T-helper 17 cell (primary cell): ENCODE results near the gene RALGAPA2. TPM values are rescaled to one million over a fixed set of nuclear protein-coding genes. Genes with fewer than 3 reads are reported as not detected.
A peak's percentile ranks its signal among the peaks of the same experiment; 100 is the strongest.

Experiments
- ATAC-seq: fragments of 150-1000 bp; cut with Tn5 transposase; 2 replicates; pipeline ENCODE4 v1.10.0; 2021; ENCODE audit warnings: mild to moderate bottlenecking, moderate library complexity
- DNase-seq, 3 donors: peaks; one replicate each; pipeline versions ENCODE4 v3.0.0 to v3.0.0-alpha.2; 2020 to 2021
- H3K9me3 ChIP-seq: one replicate; pipeline ENCODE4 v1.7.0; 2013; ENCODE audit warnings: low read length, mild to moderate bottlenecking; ENCODE audit not compliant: control insufficient read depth, poor library complexity, severe bottlenecking
- H3K27ac Mint-ChIP-seq: one replicate; pipeline ENCODE4 v1.8.0; 2022; ENCODE audit warnings: mild to moderate bottlenecking, moderate library complexity, mixed read lengths
- H3K27me3 Mint-ChIP-seq: one replicate; pipeline ENCODE4 v1.8.0; 2022; ENCODE audit warnings: mixed read lengths
- H3K36me3 Mint-ChIP-seq: one replicate; pipeline ENCODE4 v1.8.0; 2022; ENCODE audit warnings: low read depth, mixed read lengths
- H3K4me1 Mint-ChIP-seq: one replicate; pipeline ENCODE4 v1.8.0; 2022; ENCODE audit warnings: mild to moderate bottlenecking, mixed read lengths
- H3K4me3 Mint-ChIP-seq: one replicate; pipeline ENCODE4 v1.8.0; 2022; ENCODE audit warnings: mild to moderate bottlenecking, moderate library complexity, mixed read lengths
- total RNA-seq, 4 donors: library from RNA in 2 of 4; stranded (reverse) in 2 of 4; gene quantifications; one replicate each; pipeline ENCODE4 v1.2.3 and lab custom pipeline; 2022 to 2026

The RALGAPA2 gene
- total RNA-seq, 2 donors from 2014 or later, result 27.8 to 29.5 TPM

DNA sequence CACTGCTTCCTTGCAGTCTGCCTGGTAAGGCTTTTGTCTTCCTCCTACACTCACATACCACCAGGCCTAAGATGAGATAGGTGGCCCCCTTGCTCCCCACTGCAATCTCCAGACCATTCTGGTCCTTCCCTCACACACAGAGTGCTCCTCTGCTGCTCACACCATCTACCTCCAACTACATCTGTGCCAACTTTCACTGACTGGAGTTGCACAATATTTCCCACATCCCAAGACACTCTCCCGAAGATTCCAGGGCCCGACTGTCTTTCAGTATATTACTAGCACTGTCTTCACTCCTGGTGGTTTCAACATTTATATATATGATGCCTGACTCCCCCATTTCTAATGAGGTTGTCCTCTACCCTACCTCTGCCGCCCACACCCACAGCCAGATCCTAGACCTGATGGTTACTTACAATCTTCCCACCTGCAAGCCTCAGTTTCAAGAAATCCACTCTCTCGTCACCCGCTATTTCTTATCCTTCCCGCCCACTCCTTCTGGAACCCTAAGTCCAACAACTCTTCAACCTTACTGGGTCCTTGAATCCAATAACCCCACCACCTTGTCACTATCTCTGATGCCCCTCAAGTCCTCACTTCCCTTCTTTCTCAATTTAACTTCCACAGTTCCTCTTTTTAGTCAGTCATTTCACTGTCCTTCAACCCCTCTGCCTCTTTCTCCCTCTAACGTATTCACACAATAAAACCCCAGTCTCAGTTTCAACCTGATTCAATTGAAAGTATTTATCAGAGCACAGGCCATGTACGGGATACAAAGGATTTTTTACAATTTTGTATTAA lies 21.6 kb downstream of the RALGAPA2 start:
- no peak overlapping the region for H3K4me3 Mint-ChIP-seq
- no peak overlapping the region for H3K27ac Mint-ChIP-seq
- ATAC-seq (no peak), DNase-seq (no peak)
- H3K4me1 Mint-ChIP-seq, result peaks cover 22% of the 10 kb centered on the region
- H3K36me3 Mint-ChIP-seq, result no peaks in the 10 kb centered on the region
- H3K9me3 ChIP-seq, result no peaks in the 10 kb centered on the region
- H3K27me3 Mint-ChIP-seq, result no peaks in the 10 kb centered on the region

DNA sequence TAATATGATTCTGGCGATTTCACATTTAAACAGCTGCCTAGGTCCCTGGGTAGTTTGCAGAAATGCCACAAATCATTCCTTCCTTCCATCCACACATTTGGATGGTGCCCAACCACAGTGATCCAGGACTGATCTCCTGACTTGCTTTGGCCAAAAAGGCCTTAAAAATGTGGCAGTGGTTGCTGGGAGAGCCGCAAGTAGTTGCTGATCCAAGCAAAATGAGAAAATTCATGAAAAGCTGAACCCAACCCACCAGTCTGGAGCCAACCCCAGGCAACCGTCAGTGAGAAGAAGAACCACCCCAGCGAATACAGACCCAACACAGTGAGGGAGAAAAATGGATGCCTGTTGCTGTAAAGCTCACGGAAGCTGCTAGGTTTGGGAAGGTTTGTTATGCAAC lies 25.1 kb downstream of the RALGAPA2 start:
- Mint-ChIP-seq H3K4me3 (no peak overlapping the region), H3K27me3 (no peaks in the 10 kb centered on the region), H3K27ac (no peak overlapping the region), H3K36me3 (no peaks in the 10 kb centered on the region), H3K4me1 (peaks cover 46% of the 10 kb centered on the region)
- ATAC-seq (no peak), DNase-seq (no peak)
- H3K9me3 ChIP-seq, result no peaks in the 10 kb centered on the region

DNA sequence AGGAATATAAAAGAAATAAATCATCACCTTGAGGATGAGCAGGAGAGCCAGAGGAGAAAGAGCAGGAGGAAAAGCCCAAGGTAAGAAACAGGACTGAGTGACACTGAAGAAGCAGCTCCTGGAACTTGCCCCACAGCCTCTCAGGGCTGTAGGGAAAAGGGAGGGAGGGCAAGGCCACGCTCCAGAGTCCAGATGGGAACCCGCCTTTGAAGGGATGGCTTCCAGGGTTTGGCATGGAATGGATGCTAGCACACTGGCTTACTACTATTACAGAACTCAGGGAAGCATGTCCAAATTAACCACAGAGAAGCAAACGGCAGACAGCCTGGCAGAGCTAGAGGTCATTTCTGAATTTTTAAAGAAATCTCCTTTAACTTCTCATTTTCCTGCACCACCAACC lies 26.8 kb downstream of the RALGAPA2 start:
- H3K9me3 ChIP-seq, result no peaks in the 10 kb centered on the region
- peaks cover 50% of the 10 kb centered on the region for H3K4me1 Mint-ChIP-seq
- DNase-seq (no peak), ATAC-seq (no peak)
- H3K36me3 Mint-ChIP-seq, result no peaks in the 10 kb centered on the region
- no peak overlapping the region for H3K4me3 Mint-ChIP-seq
- H3K27ac Mint-ChIP-seq, result no peak overlapping the region
- no peaks in the 10 kb centered on the region for H3K27me3 Mint-ChIP-seq

DNA sequence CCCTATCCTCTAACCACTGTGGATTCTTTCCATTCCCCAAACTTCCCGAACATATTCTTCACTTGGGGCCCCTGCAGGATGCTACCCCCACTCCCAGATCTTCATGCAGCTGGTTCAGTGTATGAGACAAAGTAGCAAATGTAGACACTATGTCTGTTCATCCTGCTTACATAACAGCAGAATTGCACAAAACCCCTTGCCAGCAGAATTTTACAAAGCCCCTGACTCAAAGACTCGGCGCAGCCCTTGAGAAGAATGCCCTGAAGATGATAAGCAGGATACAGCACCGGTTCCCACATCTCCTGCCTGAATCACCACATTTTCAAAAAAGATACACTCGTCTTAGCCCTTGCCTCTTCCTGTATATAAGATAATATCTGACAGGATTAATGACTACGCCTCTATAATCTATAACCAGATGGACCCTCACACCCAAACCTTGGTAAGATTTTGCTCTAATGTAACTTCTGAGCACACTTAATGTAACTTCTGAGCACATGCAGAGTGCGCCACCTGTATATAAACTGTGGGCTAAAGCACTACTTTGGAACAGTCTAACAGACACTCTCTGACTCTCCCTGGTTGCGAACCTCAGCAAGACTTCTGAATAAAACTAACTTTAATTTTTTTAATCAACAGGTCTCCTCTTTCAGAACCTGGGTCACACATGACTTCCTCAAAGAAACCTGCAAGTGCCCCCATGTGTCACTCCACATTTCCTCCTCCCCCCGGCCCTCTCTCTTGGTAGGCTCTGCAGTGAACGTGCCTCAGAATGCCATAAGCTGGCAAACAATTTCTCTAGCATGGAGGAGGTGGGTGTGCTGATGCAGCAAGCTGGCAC lies 28.7 kb downstream of the RALGAPA2 start:
- H3K36me3 Mint-ChIP-seq, result peaks cover 7% of the 10 kb centered on the region
- ATAC-seq (no peak), DNase-seq (no peak)
- H3K27me3 Mint-ChIP-seq, result no peaks in the 10 kb centered on the region
- peak overlapping the region; percentile 39 for H3K27ac Mint-ChIP-seq
- H3K4me3 Mint-ChIP-seq, result no peak overlapping the region
- peaks cover 57% of the 10 kb centered on the region for H3K4me1 Mint-ChIP-seq
- H3K9me3 ChIP-seq, result no peaks in the 10 kb centered on the region

DNA sequence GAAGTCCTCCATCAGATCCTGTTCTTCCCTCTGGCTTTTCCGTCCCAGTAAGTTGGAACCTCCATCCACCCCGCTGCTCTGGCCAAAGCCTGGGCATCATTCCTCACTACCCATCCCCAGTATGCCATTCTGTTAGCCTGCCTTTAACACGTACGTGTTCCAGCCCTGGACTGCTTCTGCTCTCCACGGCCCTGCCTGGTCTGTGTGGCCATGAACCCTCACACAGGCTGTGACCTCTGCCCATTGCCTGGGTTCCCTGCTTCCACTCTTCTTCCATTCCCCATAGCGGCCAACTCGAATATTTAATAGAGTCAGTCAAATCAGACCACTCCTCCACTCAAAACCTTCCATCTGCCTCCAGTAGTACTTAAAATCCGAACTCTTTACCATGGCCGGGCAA lies 29.4 kb downstream of the RALGAPA2 start:
- DNase-seq, result no peak
- H3K4me3 Mint-ChIP-seq, result no peak overlapping the region
- H3K36me3 Mint-ChIP-seq, result peaks cover 12% of the 10 kb centered on the region
- no peak for ATAC-seq
- H3K4me1 Mint-ChIP-seq, result peaks cover 59% of the 10 kb centered on the region
- peak overlapping the region; percentile 39 for H3K27ac Mint-ChIP-seq
- H3K9me3 ChIP-seq, result no peaks in the 10 kb centered on the region
- H3K27me3 Mint-ChIP-seq, result no peaks in the 10 kb centered on the region

DNA sequence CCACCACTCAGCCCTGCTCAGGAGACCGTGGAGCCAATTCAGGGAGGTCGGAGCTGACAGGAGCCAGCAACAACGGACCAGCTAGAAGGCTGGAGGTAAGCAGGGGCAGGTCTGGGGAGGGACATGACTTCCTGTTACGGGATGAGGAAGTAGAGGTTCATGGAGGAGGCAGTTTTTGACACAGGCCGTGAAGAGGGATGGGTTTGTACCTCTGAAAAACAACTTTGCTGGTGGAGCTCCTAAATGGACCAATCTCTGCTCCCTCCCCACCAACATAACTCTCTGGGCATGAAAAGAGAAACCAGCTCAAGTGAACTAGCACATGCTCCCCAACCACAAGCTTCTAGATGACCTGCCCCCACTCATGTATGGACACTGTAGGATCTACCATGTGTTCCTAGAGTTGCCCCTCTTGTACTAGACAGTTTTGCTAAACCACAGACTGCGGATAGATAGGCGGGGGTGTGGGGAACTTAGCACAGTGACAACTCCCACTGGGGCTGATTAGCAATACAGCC lies 31.4 kb downstream of the RALGAPA2 start:
- Mint-ChIP-seq H3K4me1 (peaks cover 55% of the 10 kb centered on the region), H3K36me3 (peaks cover 16% of the 10 kb centered on the region), H3K4me3 (no peak overlapping the region), H3K27ac (peak overlapping the region; percentile 24), H3K27me3 (no peaks in the 10 kb centered on the region)
- ATAC-seq (no peak), DNase-seq (no peak)
- H3K9me3 ChIP-seq, result no peaks in the 10 kb centered on the region

DNA sequence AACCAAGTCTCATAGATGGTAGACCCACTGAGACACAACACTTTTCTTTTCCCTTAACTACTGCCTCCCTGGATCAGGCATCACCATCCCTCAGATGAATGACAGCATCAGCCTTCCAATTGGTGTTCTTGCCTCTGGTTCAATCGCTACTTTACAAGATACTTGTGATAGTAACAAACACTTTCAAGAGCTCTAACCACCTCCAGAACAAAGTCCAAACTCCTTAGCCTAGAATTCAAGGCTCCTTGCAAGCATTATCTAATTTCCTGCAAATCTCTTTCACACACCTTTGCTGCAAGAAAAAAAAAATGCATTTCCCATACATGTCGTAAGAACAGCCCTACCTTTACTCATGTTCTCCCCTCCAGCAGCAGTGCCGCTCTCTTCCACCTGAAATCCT lies 33.1 kb downstream of the RALGAPA2 start:
- Mint-ChIP-seq H3K36me3 (peaks cover 16% of the 10 kb centered on the region), H3K27me3 (no peaks in the 10 kb centered on the region), H3K4me3 (no peak overlapping the region), H3K4me1 (peaks cover 40% of the 10 kb centered on the region), H3K27ac (peak overlapping the region; percentile 0)
- DNase-seq (no peak), ATAC-seq (no peak)
- H3K9me3 ChIP-seq, result no peaks in the 10 kb centered on the region

DNA sequence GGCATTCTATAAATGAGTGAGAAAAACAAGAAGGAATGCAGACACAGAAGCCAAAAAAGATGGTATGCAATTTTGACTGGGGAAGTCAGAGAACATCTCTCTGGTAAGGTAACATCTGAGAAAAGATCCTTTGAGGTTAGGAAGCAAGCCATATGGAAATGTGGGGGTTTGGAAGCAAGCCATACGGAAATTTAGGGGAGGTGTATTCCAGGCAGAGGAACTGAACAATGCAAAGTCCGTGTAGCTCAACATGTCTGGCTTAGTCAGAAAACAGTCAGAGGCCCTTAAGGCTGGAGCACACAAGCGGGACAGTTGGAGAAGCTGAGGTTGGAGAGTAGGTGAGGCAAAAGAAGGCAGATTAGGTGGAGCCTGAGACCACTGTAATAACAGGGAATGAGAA lies 35.3 kb downstream of the RALGAPA2 start:
- peaks cover 18% of the 10 kb centered on the region for H3K36me3 Mint-ChIP-seq
- ATAC-seq, result no peak
- no peak for DNase-seq
- no peaks in the 10 kb centered on the region for H3K9me3 ChIP-seq
- H3K27me3 Mint-ChIP-seq, result no peaks in the 10 kb centered on the region
- peaks cover 26% of the 10 kb centered on the region for H3K4me1 Mint-ChIP-seq
- H3K27ac Mint-ChIP-seq, result no peak overlapping the region
- H3K4me3 Mint-ChIP-seq, result no peak overlapping the region

DNA sequence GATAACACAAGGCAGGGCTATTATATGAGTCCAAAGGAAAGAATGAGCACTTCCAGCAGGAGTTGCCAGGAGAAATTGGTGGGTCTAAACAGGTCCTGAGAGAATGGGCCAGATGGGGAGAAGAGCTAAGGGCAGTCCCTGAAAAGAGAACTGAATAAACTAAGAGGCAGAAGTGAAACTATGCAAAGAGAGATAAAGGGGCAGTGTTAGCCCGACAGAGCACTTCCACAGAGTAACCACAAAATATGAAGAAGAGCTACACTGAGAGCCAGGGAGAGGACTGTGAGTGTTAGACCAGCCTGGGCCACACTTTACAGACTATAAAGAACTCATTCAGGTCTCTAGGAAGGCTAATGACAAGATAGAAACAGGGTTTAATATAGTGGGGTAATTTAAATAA lies 43.8 kb downstream of the RALGAPA2 start:
- Mint-ChIP-seq H3K27ac (no peak overlapping the region), H3K27me3 (no peaks in the 10 kb centered on the region), H3K36me3 (peaks cover 8% of the 10 kb centered on the region), H3K4me3 (no peak overlapping the region), H3K4me1 (peaks cover 43% of the 10 kb centered on the region)
- H3K9me3 ChIP-seq, result no peaks in the 10 kb centered on the region
- no peak for DNase-seq
- peak; percentile 73 for ATAC-seq

DNA sequence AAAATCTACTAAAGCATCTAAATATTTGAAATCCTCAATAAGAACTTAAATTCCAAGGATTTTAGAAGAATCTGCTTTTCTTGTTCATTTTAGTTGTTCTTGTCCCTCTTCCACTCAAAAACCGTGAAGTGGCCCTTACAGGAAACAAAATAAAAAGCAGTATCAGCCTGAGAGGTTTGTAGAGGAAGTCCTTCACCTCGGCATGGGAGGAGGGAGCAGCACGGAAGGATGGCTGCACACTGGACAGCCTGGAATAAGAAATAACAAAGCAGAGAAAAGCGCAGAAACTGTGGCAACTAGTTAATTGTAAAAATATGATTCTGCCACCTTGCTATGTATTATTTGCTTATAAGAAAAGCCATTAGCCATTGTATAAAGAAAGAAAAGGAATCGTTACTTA lies 46.1 kb downstream of the RALGAPA2 start:
- no peak overlapping the region for H3K27ac Mint-ChIP-seq
- no peaks in the 10 kb centered on the region for H3K27me3 Mint-ChIP-seq
- ATAC-seq (no peak), DNase-seq (no peak)
- no peak overlapping the region for H3K4me3 Mint-ChIP-seq
- no peaks in the 10 kb centered on the region for H3K9me3 ChIP-seq
- peaks cover 9% of the 10 kb centered on the region for H3K36me3 Mint-ChIP-seq
- peaks cover 37% of the 10 kb centered on the region for H3K4me1 Mint-ChIP-seq

DNA sequence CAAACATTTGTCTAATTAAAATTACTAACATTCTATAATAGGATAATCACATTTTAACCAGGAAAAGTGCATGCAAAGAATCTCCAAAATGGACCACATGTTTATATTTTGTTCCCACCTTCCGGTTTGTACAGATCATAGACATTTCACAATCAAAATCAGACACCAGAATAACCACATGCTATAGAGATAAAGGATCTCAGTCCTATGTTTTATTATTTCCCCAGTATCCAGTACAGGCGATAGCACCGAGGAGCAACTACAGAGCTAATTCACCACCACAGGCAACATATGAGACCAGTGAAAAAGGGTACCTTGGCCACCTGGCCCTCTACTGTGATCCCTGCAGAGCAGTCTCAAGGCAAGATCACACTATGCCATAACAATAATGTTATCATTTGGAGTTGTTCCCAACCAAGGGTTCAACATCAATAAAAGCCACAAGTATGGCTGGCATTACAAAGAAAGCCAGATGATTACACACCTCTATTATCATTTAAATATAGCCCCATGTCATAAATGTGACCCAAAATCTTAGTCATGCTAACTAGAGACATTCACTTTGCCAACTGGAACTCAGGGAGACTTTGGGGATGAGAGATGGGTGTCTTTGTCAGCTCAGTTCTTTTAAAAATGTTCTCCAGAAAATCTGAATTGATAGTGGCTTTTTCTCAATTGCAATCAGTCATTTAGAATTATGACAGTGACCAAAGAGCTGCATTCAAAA lies 46.7 kb downstream of the RALGAPA2 start:
- no peak for ATAC-seq
- DNase-seq, result no peak
- H3K4me1 Mint-ChIP-seq, result peaks cover 35% of the 10 kb centered on the region
- peak overlapping the region; percentile 43 for H3K27ac Mint-ChIP-seq
- H3K36me3 Mint-ChIP-seq, result peaks cover 7% of the 10 kb centered on the region
- no peak overlapping the region for H3K4me3 Mint-ChIP-seq
- H3K27me3 Mint-ChIP-seq, result no peaks in the 10 kb centered on the region
- H3K9me3 ChIP-seq, result no peaks in the 10 kb centered on the region

DNA sequence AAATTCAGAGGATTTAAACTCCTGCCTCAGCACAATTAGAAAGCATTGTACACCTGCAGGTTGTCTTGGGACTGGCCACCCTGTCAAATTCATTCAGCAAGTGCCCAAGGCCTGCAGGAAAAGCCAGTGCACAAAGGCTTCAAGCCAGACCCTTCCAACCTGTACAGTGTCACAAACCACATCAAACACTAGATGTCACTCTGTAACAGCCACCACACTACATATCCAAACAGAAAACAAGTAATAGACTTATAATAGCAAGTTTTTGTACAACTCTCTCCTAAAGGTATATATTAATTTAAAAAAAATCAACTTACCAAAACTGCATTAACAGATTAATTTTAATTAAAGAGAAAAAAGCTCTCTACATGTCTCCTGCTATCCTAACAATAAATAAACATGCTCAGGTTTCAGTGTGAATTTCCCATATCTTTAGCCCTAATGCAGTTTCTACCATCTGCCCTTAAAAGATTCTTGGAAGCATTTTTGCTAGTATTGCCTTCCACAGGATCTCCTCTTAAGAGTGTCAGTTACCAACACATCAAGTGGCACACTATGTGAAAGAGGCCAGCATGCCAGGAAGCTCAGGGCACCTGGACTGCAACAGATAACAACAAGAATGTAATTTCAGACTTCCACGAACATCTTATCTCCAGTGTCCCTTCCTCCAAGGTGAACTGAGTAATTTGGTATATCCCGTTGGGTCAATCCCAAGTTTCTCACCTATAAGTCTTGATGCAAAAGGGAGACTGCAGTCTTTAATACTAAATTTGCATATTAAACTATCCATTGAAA lies 47.5 kb downstream of the RALGAPA2 start:
- H3K27me3 Mint-ChIP-seq, result no peaks in the 10 kb centered on the region
- peak overlapping the region; percentile 43 for H3K27ac Mint-ChIP-seq
- ATAC-seq (peak; percentile 51), DNase-seq (no peak)
- peaks cover 7% of the 10 kb centered on the region for H3K36me3 Mint-ChIP-seq
- H3K4me3 Mint-ChIP-seq, result no peak overlapping the region
- H3K9me3 ChIP-seq, result no peaks in the 10 kb centered on the region
- peaks cover 35% of the 10 kb centered on the region for H3K4me1 Mint-ChIP-seq
